SW480 (cell line): ENCODE data around the gene KLHDC8A.
A peak's percentile ranks its signal among the peaks of the same experiment; 100 is the strongest.

Experiments used
- DNase-seq: peaks from one replicate; pipeline ENCODE4 v3.0.0-alpha.2; 2016; ENCODE audit warnings: low spot score

The KLHDC8A gene

GRCh38 chr1:205344066-205344928, 12.4 kb downstream of the KLHDC8A start:
- DNase-seq: peak; percentile 48

- DNase-seq: no peak
Measured at GRCh38 chr1:205343431-205344065, 13.2 kb downstream of the KLHDC8A start.

GRCh38 chr1:205342986-205343385, 13.7 kb downstream of the KLHDC8A start:
- DNase-seq: no peak

GRCh38 chr1:205340676-205341075, 16.0 kb downstream of the KLHDC8A start:
- DNase-seq: no peak

- no peak for DNase-seq
Measured at GRCh38 chr1:205339717-205340116, 17.0 kb downstream of the KLHDC8A start.

- no peak for DNase-seq
Measured at GRCh38 chr1:205339197-205339702, 17.5 kb downstream of the KLHDC8A start.

GRCh38 chr1:205338011-205338410, 18.7 kb downstream of the KLHDC8A start:
- DNase-seq: no peak

- no peak for DNase-seq
Measured at GRCh38 chr1:205337481-205337880, 19.2 kb downstream of the KLHDC8A start.

GRCh38 chr1:205335692-205336091, 21.0 kb downstream of the KLHDC8A start:
- peak; percentile 76 for DNase-seq

- no peak for DNase-seq
Measured at GRCh38 chr1:205332015-205332791, 24.5 kb downstream of the KLHDC8A start.

GRCh38 chr1:205330150-205330549, 26.6 kb downstream of the KLHDC8A start:
- no peak for DNase-seq

- DNase-seq: no peak
Measured at GRCh38 chr1:205329719-205330118, 27.0 kb downstream of the KLHDC8A start.

GRCh38 chr1:205328476-205328875, 28.2 kb downstream of the KLHDC8A start:
- no peak for DNase-seq

GRCh38 chr1:205326812-205327466, 29.8 kb downstream of the KLHDC8A start:
- DNase-seq: no peak

- peak; percentile 68 for DNase-seq
Measured at GRCh38 chr1:205325334-205325884, 31.3 kb downstream of the KLHDC8A start.

- peak; percentile 32 for DNase-seq
Measured at GRCh38 chr1:205324781-205325180, 31.9 kb downstream of the KLHDC8A start.

GRCh38 chr1:205323794-205324193, 32.9 kb downstream of the KLHDC8A start:
- DNase-seq: no peak

GRCh38 chr1:205321959-205322283, 34.8 kb downstream of the KLHDC8A start:
- DNase-seq: no peak

GRCh38 chr1:205321162-205321958, 35.4 kb downstream of the KLHDC8A start, which contains the start of gene NUAK2:
Gene NUAK2 (minus strand): TSS chr1:205321745. CDS start chr1:205321628, 117 bp downstream.
- DNase-seq: peak; percentile 84

GRCh38 chr1:205319081-205320018, 37.4 kb downstream of the KLHDC8A start:
- peak; percentile 58 for DNase-seq
